ENCODE measurements around the gene POLN. TPM values are rescaled to one million over a fixed set of nuclear protein-coding genes. Genes with fewer than 3 reads are reported as not detected.

Gene POLN
- total and polyA plus RNA-seq, 2 of the 4 experiments (the other 2 are of a cell fraction), result 0.63 to 0.72 TPM

DNA sequence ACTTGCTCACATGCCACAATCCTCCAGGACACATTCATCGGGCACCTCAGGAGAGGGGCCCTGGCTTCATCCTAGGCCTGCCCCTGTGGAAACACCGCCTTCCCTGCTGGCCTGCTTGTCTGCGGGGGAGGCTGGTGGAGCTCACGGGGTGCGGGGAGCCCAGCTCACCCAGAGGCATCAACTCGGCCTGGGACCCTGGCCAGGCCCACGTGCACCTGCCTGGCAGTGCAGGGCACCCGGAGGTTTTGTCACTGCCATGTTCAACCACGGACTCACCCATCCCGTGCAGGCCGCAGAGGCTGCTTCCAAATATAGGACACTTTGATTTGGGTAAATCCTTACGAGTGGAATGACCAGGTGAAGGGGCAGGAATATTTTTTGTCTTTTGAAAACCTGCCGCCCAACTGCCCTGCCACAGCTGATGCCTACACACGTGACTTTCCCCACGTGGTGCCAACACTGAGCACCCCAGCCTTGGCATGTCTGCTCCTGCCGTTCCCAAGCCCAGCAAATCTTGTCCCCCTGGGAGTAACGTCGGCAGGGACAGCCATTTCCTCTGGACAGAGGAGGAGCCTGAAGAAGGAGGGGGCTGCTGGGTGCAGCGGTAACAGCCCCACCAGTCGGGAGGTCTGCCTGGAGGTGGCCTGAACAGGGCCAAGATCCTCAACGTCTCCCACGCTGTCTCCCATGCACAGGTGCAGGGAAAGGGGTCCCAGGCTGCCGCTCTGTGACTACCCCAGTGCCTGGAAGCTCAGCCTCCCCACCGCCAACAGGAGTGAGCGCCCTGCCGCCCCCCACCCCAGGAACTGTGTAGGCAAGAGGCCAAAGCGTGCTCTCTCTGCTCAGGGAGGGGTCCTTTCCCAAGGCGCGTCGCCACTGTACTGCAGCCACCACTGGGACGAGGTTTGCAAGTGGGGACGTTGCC is 11.5 kb upstream of the POLN start:
- ChIA-PET CTCF (no interaction called here), POLR2A (ENCODE audit: unreplicated experiment) (no interaction called here)
- no peak overlapping the region for H4K5ac ChIP-seq (ENCODE audit: low read depth, low read length)
- no peak overlapping the region for H2BK20ac ChIP-seq (ENCODE audit: low read depth, low read length)
- H3K4ac ChIP-seq (ENCODE audit: low read depth, low read length), result no peak overlapping the region
- no peak overlapping the region for H2BK15ac ChIP-seq (ENCODE audit: low read depth, low read length)
- ATAC-seq (ENCODE audit: low read depth) (no peak), DNase-seq (no peak)
- dilution Hi-C loops (cut with HindIII; ENCODE audit: low sequenced_read_pairs, unreplicated experiment), result no loop called here
- 84% methylated on average over 20 of the region's 32 CpGs; no CpG with 5 or more reads in 1 of the 2 experiments for WGBS, 2 experiments (ENCODE audit: extremely low coverage in 2 of 2, insufficient read length in 1 of 2)
- no peak overlapping the region for H3K27ac ChIP-seq (ENCODE audit: insufficient read depth, low read length)
- no peak overlapping the region for H3K56ac ChIP-seq (ENCODE audit: extremely low read depth, insufficient read depth, low read length)
- H3K9me3 ChIP-seq (ENCODE audit: control insufficient read depth, insufficient read depth, low read length), result no peaks in the 10 kb centered on the region
- H3K4me2 ChIP-seq (ENCODE audit: low read depth, low read length), result no peak overlapping the region
- H3K36me3 ChIP-seq (ENCODE audit: control insufficient read depth, insufficient read depth, low read length), result peaks cover 75% of the 10 kb centered on the region
- in situ Hi-C loops (cut with MboI; ENCODE audit: low sequenced_read_pairs), result no loop called here
- no peak overlapping the region for H4K8ac ChIP-seq (ENCODE audit: low read depth in 2 of 2, low read length in 2 of 2)
- H3K18ac ChIP-seq (ENCODE audit: low read depth, low read length), result no peak overlapping the region
- no peak overlapping the region for H2AK5ac ChIP-seq (ENCODE audit: low read depth, low read length)
- H2AK9ac ChIP-seq (replicated peaks; ENCODE audit: low read depth, low read length, poor library complexity), result peak overlapping the region; percentile 65
- peaks cover 17 to 44% of the 10 kb centered on the region in 2 experiments for H3K79me1 ChIP-seq (ENCODE audit: low read depth in 1 of 2, low read length in 2 of 2)
- no peak overlapping the region for H3K9ac ChIP-seq (ENCODE audit: low read depth, low read length)
- no peak overlapping the region for H2BK5ac ChIP-seq (ENCODE audit: low read depth, low read length, poor library complexity, severe bottlenecking)
- no peaks in the 10 kb centered on the region for H3K27me3 ChIP-seq (ENCODE audit: control insufficient read depth, insufficient read depth, low read length)
- TF ChIP-seq RFX5 (IDR thresholded peaks at IDR 0.05; ENCODE audit: low read depth, low read length) (no peak), CTCF (conservative IDR thresholded peaks at IDR 0.05; ENCODE audit: low read depth, low read length) (no peak), NFE2L2 (IDR thresholded peaks at IDR 0.05; ENCODE audit: low read depth, low read length) (no peak), SMC3 (IDR thresholded peaks at IDR 0.05; ENCODE audit: low read depth, low read length) (no peak), MXI1 (IDR thresholded peaks at IDR 0.05; ENCODE audit: borderline replicate concordance, low read depth, low read length) (no peak), POLR2A (IDR thresholded peaks at IDR 0.05; ENCODE audit: low read depth, low read length) (no peak), CEBPB (IDR thresholded peaks at IDR 0.05; ENCODE audit: low read depth, low read length) (no peak), CHD1 (IDR thresholded peaks at IDR 0.05; ENCODE audit: low read depth, low read length) (no peak), MAZ (IDR thresholded peaks at IDR 0.05; ENCODE audit: borderline replicate concordance, low read depth, low read length) (no peak)
- peaks cover 65% of the 10 kb centered on the region for H4K20me1 ChIP-seq (ENCODE audit: insufficient read depth, low read length)
- peaks cover 1% of the 10 kb centered on the region; the same call in 1 of the 2 replicates for H3K4me1 ChIP-seq (ENCODE audit: control insufficient read depth, insufficient read depth, low read length)
- H3K4me3 ChIP-seq (ENCODE audit: insufficient read depth, low read depth, low read length), result no peak overlapping the region
- no peak overlapping the region for H2BK120ac ChIP-seq (ENCODE audit: low read depth, low read length)
- no TSS peak for BruUV-seq (replicated peaks)
- H4K91ac ChIP-seq (ENCODE audit: insufficient read depth, low read depth, low read length), result no peak overlapping the region
- intact Hi-C loops (cut with micrococcal nuclease), result no loop called here
- no peak overlapping the region for H3K23ac ChIP-seq (ENCODE audit: low read depth, low read length)
- no peak overlapping the region for H3K14ac ChIP-seq (replicated peaks; ENCODE audit: low read depth, low read length)
- H2AFZ ChIP-seq (replicated peaks; ENCODE audit: low read length, poor library complexity), result no peak overlapping the region
- H3K9me1 ChIP-seq (ENCODE audit: insufficient read depth, low read length), result 0 out of 2 replicates have a peak, but pooled peaks cover 3% of the 10 kb centered on the region

All from IMR-90 (cell line).